ENCODE measurements around the gene OXTR.

OXTR gene

GRCh38 chr3:8767667-8768363 lies 1.6 kb downstream of the OXTR start:
- DNase-seq (ENCODE audit: low spot score) = no peak

DNA sequence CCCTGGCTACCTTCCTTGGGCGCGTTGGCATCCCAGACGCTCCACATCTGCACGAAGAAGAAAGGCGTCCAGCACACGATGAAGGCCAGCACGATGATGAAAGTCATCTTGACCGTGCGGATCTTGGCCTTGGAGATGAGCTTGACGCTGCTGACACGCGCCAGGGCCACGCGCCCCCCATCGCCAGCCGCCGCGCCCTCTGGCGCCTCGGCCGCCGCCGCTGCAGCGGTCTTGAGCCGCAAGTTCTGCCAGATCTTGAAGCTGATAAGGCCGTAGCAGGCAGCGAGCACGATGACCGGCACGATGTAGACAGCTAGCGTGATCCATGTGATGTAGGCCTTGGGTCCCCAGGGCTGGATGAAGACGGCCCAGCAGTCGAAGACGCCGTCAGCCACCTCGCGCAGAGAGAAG lies 2.2 kb downstream of the OXTR start:
- no peak for DNase-seq (ENCODE audit: low spot score)

- no peak for DNase-seq (ENCODE audit: low spot score)
Observed at GRCh38 chr3:8766148-8766547, 3.3 kb downstream of the OXTR start.

DNA sequence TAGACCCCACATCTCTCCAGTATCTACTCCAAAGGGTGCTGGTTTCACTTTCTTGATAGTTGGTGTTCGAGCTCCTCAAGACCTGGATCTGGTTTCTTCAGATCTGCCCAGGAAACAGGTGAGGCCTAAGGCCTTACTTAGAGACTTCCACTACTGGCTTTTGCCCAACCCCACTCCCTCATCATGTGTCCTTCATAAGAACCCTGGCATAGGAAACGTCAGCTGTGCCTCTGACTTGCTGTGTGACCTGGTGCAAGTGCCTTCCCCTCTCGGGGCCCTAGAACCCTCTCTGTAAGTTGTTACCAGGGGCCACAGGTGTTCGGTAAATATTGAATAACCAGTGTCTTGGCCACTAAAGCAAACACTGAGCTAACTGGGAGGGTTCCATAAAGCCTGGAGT lies 3.9 kb downstream of the OXTR start:
- no peak for DNase-seq (ENCODE audit: low spot score)

DNA sequence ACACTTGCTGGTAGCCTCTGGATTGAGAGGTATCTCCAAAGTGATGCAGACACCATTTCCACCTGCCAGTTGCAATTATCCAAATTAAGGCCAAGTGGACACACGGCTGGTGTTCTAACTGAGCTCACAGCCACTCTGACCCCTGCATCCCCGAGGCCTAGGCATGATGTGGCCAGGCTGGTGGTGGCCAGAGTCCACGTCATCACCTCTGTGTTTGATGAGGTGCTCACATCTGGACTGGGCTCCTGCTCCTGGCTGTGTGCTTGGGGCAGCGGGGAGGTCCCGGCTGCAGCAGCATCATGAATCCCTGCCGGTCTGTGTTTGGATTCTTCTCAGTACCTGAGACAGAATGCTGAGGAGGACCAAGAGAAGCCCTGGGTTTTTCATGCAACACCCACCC lies 4.9 kb downstream of the OXTR start:
- no peak for DNase-seq (ENCODE audit: low spot score)

GRCh38 chr3:8762607-8763377 lies 6.6 kb downstream of the OXTR start:
- DNase-seq (ENCODE audit: low spot score) = no peak

- no peak for DNase-seq (ENCODE audit: low spot score)
Observed at GRCh38 chr3:8761866-8762265, 7.5 kb downstream of the OXTR start.

DNA sequence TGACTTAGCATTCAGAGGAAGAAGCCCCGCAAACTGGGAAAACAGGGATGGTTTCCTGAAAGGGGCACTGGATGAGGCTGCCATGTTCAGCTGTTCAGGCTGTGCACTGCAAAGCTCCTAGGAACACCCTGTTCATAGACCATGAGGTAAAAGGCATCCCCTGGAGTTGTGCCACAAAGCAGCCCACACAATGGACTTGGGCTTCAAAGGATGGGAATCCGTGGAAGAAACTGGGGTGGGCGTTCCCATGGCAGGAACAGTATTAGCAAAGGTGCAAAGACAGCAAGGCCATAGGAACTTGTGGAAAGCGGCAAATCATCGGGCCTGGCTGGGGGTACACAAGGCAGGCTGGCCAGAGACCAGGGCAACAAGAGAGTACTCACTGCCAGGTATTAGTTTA lies 8.9 kb downstream of the OXTR start:
- DNase-seq (ENCODE audit: low spot score) = no peak

DNA sequence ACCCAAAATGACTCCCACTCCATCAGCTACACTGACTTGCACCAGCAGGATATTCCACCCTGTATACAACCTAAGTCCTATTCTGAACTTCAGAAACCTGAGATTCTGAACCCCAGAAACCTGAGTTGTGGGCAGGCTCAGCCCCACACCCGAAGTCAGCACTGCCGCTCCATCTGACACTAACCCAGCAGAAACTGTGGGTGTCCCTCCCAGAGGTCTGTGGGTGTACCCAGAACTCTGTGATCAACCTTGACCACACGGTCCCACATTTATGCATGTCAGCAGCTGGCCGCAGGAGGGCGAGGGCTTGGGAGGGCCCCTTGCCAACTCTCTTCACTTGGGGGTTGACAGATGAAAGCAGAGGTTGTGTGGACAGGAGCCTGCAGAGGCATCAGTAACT lies 9.3 kb downstream of the OXTR start:
- no peak for DNase-seq (ENCODE audit: low spot score)

GRCh38 chr3:8759038-8759707 lies 10.2 kb downstream of the OXTR start:
- DNase-seq (ENCODE audit: low spot score) = no peak

DNA sequence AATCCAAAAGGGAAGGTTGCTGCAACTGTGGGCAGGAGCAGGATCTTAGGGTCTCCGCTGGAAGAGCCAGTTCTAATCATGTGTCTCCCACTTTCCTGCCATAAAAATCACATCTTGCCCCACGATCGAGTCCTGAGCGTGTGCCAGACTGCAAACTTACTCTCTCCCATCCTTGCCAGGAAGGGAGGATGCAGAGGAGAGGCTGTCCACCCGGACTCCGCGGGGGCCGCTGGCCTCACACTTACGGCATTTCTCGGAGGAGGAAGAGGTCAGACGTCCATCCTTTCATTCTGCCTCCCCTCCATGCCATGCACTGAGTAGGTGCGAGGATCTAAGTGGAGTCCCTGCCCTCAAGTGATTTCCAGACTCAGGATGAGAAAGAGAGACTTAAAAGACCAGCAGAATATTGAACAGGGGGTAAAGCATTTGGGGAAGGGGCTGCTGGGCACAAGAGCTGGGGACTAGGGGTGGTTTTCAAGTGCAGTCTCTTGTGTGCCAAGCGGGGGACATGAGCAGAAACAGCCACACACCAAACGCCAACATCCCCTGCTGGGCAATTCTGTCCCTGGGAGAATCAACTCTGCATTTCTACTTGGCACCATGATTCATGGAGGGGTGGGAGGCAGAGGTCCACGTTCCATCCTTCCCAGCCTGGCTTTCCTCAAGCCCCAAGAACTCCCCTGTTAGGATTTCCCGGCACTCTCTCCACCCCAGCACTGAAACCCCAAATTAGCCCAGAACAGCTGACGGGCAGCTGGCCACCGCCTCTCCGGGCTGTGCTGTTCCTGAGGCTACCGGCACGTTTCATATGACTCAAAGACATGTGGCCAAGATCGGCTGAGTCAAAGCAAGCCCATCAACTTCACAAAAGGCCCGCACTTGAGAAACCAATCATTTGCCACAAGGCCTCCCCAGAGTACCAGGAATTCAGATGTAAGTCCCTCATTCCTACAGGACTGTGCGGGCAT lies 11.6 kb downstream of the OXTR start:
- no peak for DNase-seq (ENCODE audit: low spot score)

- DNase-seq (ENCODE audit: low spot score) = no peak
Observed at GRCh38 chr3:8756671-8757070, 12.7 kb downstream of the OXTR start.

GRCh38 chr3:8755564-8756237 lies 13.7 kb downstream of the OXTR start:
- DNase-seq (ENCODE audit: low spot score) = no peak

GRCh38 chr3:8755097-8755496 lies 14.3 kb downstream of the OXTR start:
- no peak for DNase-seq (ENCODE audit: low spot score)

- no peak for DNase-seq (ENCODE audit: low spot score)
Observed at GRCh38 chr3:8752832-8753231, 16.6 kb downstream of the OXTR start.

GRCh38 chr3:8749316-8749715 lies 20.1 kb downstream of the OXTR start:
- no peak for DNase-seq (ENCODE audit: low spot score)

DNA sequence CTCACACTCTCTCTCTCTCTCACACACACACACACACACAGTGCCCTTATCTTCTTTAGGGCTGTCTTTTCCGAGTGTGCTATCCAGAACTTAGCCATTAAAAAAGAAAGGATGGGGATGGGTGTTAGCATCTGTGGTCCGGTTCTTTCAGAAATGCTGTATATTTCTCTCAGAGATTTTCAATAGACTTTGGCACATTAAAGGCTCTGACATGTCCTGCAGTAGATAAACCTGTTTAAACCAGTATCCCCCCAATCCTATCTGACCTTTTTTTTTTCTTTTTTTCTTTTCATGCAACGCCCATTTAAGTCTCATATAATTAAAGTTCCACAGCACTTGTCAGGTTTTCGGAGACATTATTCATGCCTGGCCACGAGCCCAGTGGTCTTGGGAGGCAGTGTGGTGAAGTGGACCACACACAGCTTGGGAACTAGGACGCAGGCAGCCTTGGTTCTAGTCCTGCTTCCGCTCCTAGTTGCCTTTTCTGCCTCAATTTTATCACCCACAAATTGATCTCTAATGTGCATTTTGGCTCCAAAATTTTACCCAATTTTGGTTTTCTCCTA lies 22.6 kb downstream of the OXTR start:
- no peak for DNase-seq (ENCODE audit: low spot score)

- DNase-seq (ENCODE audit: low spot score) = no peak
Observed at GRCh38 chr3:8745619-8746370, 23.6 kb downstream of the OXTR start.

GRCh38 chr3:8743911-8744310 lies 25.5 kb downstream of the OXTR start:
- no peak for DNase-seq (ENCODE audit: low spot score)

DNA sequence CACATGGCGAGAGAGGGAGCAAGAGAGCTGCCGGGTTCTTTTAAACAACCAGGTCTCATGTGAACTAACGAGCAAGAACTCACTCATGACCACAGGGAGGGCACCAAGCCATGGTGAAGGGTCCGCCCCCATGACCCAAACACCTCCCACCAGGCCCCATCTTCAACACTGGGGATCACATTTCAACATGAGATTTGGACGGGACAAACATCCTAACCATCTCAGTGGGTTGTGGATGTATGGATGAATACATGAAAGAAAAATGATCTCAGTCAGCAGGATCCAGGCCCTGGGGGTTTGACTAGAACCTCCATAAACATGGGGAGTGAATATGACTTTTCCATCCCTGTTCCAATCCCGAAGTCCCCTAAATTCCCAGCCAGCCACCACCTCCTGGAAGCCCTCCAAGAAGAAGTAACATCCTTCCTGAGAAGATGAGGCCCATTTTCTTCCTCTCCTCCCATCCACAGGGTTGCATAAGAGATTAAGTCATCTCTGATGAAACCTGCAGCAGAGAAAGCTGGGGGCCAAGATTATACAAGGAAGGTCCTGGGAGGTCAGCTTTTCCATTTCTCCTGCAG lies 26.3 kb downstream of the OXTR start:
- DNase-seq (ENCODE audit: low spot score) = no peak
